OCI-LY3 (cell line): ENCODE results near the gene PSMD5.

Source experiments
- EZH2phosphoT487 ChIP-seq: fragments of 200-600 bp; shearing (Covaris generic); IDR thresholded peaks from 2 replicates; pipeline ENCODE4 v1.6.1; 2018; ENCODE audit warnings: antibody characterized with exemption, mixed run types, low read depth
- TF ChIP-seq, protein P1 (sequence below): fragments of 200-600, 300-600 bp; sonication (generic); IDR thresholded peaks from 2 replicates; pipeline ENCODE4 v1.5.1; 2014; ENCODE audit warnings: antibody characterized with exemption, low read length, low read depth

DNA sequence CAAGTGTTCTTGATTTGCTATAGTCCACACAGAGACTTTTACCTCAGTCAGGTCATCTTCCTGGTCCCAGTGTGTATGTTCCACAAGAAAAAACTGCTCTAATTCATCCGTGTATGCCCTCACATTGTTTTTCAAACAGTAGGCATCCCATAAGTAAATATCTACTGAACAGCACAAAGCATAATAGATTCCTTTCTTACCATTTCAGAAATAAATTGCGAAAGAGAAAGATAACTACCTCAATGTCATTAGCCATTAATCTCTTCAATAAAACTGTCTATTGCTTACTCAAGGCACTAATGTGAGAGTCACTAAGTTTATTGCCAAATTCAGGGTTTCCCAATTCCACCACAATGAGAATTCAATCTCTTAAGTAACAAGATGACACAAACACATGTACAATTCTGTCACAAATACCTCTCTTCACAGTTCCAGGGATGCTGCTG lies 59.1 kb downstream of the PSMD5 start:
- TF ChIP-seq, protein P1, sequence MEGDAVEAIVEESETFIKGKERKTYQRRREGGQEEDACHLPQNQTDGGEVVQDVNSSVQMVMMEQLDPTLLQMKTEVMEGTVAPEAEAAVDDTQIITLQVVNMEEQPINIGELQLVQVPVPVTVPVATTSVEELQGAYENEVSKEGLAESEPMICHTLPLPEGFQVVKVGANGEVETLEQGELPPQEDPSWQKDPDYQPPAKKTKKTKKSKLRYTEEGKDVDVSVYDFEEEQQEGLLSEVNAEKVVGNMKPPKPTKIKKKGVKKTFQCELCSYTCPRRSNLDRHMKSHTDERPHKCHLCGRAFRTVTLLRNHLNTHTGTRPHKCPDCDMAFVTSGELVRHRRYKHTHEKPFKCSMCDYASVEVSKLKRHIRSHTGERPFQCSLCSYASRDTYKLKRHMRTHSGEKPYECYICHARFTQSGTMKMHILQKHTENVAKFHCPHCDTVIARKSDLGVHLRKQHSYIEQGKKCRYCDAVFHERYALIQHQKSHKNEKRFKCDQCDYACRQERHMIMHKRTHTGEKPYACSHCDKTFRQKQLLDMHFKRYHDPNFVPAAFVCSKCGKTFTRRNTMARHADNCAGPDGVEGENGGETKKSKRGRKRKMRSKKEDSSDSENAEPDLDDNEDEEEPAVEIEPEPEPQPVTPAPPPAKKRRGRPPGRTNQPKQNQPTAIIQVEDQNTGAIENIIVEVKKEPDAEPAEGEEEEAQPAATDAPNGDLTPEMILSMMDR = no peak
- TF ChIP-seq EZH2phosphoT487 = no peak
